Heart left ventricle (tissue), 16 donors: ENCODE measurements around the gene ANKRD22. TPM values are rescaled to one million over a fixed set of nuclear protein-coding genes. Genes with fewer than 3 reads are reported as not detected.

Source experiments
- ATAC-seq, 4 donors: fragments of 200-7000 bp; cut with Tn5 transposase; one replicate each; pipeline ENCODE4 v1.9.1; 2020 to 2022; ENCODE audit warnings: moderate library complexity in 4 of 4, mild to moderate bottlenecking in 3 of 4, moderate number of reproducible peaks in 1 of 4
- DNase-seq, 5 donors: peaks; one replicate each; pipeline ENCODE4 v3.0.0-alpha.2; 2020
- H3K27ac ChIP-seq, 12 donors: fragments of 200-600 bp; sonication (generic) in 4 of 12; one replicate each; pipeline versions ENCODE4 v1.5.0 to v1.8.0; 2016 to 2022; ENCODE audit warnings: mild to moderate bottlenecking in 2 of 12
- H3K27me3 ChIP-seq, 9 donors: fragments of 200-600 bp; sonication (generic) in 2 of 9; one replicate each; pipeline versions ENCODE4 v1.5.1 to v1.8.0; 2016 to 2022; ENCODE audit warnings: mild to moderate bottlenecking in 3 of 9
- H3K36me3 ChIP-seq, 9 donors: fragments of 200-600 bp; sonication (generic) in 2 of 9; one replicate each; pipeline versions ENCODE4 v1.5.0 to v1.8.0; 2018 to 2022; ENCODE audit warnings: mild to moderate bottlenecking in 2 of 9
- H3K4me1 ChIP-seq, 12 donors: fragments of 200-600 bp; sonication (generic) in 4 of 12; one replicate each; pipeline versions ENCODE4 v1.5.0 to v1.8.0; 2016 to 2022; ENCODE audit warnings: mild to moderate bottlenecking in 3 of 12
- H3K4me3 ChIP-seq, 12 donors: fragments of 200-600 bp; sonication (generic) in 4 of 12; one replicate each; pipeline versions ENCODE4 v1.5.0 to v1.8.0; 2017 to 2022; ENCODE audit warnings: mild to moderate bottlenecking in 9 of 12, moderate library complexity in 4 of 12
- H3K9me3 ChIP-seq, 12 donors: fragments of 200-600 bp; sonication (generic) in 4 of 12; one replicate each; pipeline versions ENCODE4 v1.5.0 to v1.8.0; 2016 to 2022; ENCODE audit warnings: mild to moderate bottlenecking in 1 of 12
- CTCF ChIP-seq, 12 donors: fragments of 200-600 bp; sonication (generic) in 4 of 12; IDR thresholded peaks; one replicate each; pipeline versions ENCODE4 v1.5.0 to v1.8.0; 2018 to 2022; ENCODE audit warnings: antibody characterized with exemption in 12 of 12, mild to moderate bottlenecking in 5 of 12
- POLR2A ChIP-seq, 2 donors: fragments of 450-650 bp; IDR thresholded peaks; one replicate each; pipeline ENCODE4 v1.6.1; 2017; ENCODE audit warnings: antibody characterized with exemption in 2 of 2, mild to moderate bottlenecking in 2 of 2, moderate library complexity in 2 of 2
- WGBS, 4 donors: extraction: QIAGEN DNeasy Blood & Tissue Kit in 2 of 4; methylation state at CpG; one replicate each; pipeline versions ENCODE4 v1.1.5 to v1.1.7; 2013 to 2018; 5-methylcytosine and 5-hydroxymethylcytosine counted together
- intact Hi-C, 10 donors: fragments of 100-400 bp; cut with DNase I; formaldehyde crosslinking; loops; one replicate each; pipeline versions ENCODE4 v1.11.1 to v1.14.2; 2022
- polyA plus RNA-seq, 2 donors: library from polyadenylated mRNA; stranded (reverse); fragments of 200-250 nt; gene quantifications; one replicate each; pipeline ENCODE4 v1.2.3, GENCODE V29; 2013
- total RNA-seq, 9 donors: library from RNA; depleted of rRNA in 2 of 9; stranded (reverse); fragments of >200 nt in 2 of 9; fragmentation: NEBNext Ultra II Directional in 3 of 9; extraction: Animal tissue kit (Norgen Biotek cat#: 25700) in 3 of 9; gene quantifications; one replicate each; pipeline versions ENCODE4 v1.1.0 to v1.2.4, GENCODE V29; 2016 to 2023
- donor health status: ischemic (EF 13 %, LVEDD 7.1; RV severe dilation, severe dysfunction).
- donor health status: healthy with polysubstance abuse.
- donor health status: DM: no; HTN: yes; CAD: no.
- donor health status: DM: no; HTN: no; CAD: no.
- donor health status: ischemic (EF 25% LVEDD 6.9; RV normal size, moderate dysfunction).
- donor health status: ischemic (EF 25% LVEDD 5.7; RV mildly dilated, moderate dysfunction).
- donor health status: healthy.
- donor health status: DM: yes; HTN: yes; CAD: no.
- donor health status: ischemic (EF 35%, LVEDD 5.7; RV mildly dilated, moderate dysfunction).
- donor health status: nonischemic (EF 11% LVEDD 7.7; RV severe dilation, severe dysfunction).
- donor health status: DM: yes; HTN: yes; CAD: no.
- donor health status: PGD.
- donor health status: ischemic (EF 29% LVEDD 5.4; RV normal size, mild dysfunction).
- donor health status: nonischemic (EF 23%, LVEDD 6.1; RV moderate dilation, normal function).

Gene ANKRD22
- total and polyA plus RNA-seq, 11 donors: 0.12 to 5.9 (median 0.52) TPM; not detected in 8

GRCh38 chr10:88782222-88782621 lies 69.4 kb downstream of the ANKRD22 start:
- Histone ChIP-seq H3K27me3 (no peaks in the 10 kb centered on the region), H3K36me3 (no peaks in the 10 kb centered on the region), H3K9me3 (no peaks in the 10 kb centered on the region), H3K4me3 (no peak overlapping the region), H3K4me1 (no peaks in the 10 kb centered on the region), H3K27ac (no peak overlapping the region)
- TF ChIP-seq POLR2A (IDR thresholded peaks at IDR 0.05) (no peak), CTCF (IDR thresholded peaks at IDR 0.05) (no peak)
- ATAC-seq: no peak
- intact Hi-C loops: no loop called here
- WGBS, 4 donors: 71 to 92% (median 78%) methylated on average over 3 of the region's 3 CpGs
- no peak for DNase-seq

- Histone ChIP-seq H3K27ac (no peak overlapping the region), H3K4me3 (no peak overlapping the region), H3K36me3 (no peaks in the 10 kb centered on the region), H3K27me3 (no peaks in the 10 kb centered on the region), H3K4me1 (no peaks in the 10 kb centered on the region), H3K9me3 (no peaks in the 10 kb centered on the region)
- intact Hi-C loops: no loop called here
- no peak for ATAC-seq
- TF ChIP-seq POLR2A (IDR thresholded peaks at IDR 0.05) (no peak), CTCF (IDR thresholded peaks at IDR 0.05) (no peak)
- DNase-seq: no peak
- 64 to 70% (median 69%) methylated on average over 2 of the region's 2 CpGs for WGBS, 4 donors
Measured at GRCh38 chr10:88781206-88781605, 70.4 kb downstream of the ANKRD22 start.

Other genes starting within 250 kb of the ANKRD22 start
- gene LIPF, start 187.4 kb downstream of the ANKRD22 start, total RNA-seq: not detected
- gene LIPF, start 187.4 kb downstream of the ANKRD22 start, polyA plus RNA-seq: 1 to 10 TPM in 1 of 2 donors, not detected in 1; 1.0 TPM
- gene LIPK, start 145.6 kb downstream of the ANKRD22 start, total RNA-seq: not detected
- not detected for gene LIPK, start 145.6 kb downstream of the ANKRD22 start, polyA plus RNA-seq
- gene LIPN, start 91.8 kb downstream of the ANKRD22 start, total RNA-seq: under 1 TPM in 1 of 9 donors, not detected in 8; 0.43 TPM
- gene LIPN, start 91.8 kb downstream of the ANKRD22 start, polyA plus RNA-seq: not detected
- gene LIPM, start 49.1 kb downstream of the ANKRD22 start, total RNA-seq: not detected
- gene LIPM, start 49.1 kb downstream of the ANKRD22 start, polyA plus RNA-seq: not detected
- 1 to 10 TPM; 1.2 to 6.3 (median 3.9) TPM for gene STAMBPL1, start 28.4 kb upstream of the ANKRD22 start, total RNA-seq
- gene STAMBPL1, start 28.4 kb upstream of the ANKRD22 start, polyA plus RNA-seq: 1 to 10 TPM; 1.0 to 1.2 TPM
- 100 to 1,000 TPM in 4 of 9 donors, 10 to 100 TPM in 5; 70.9 to 244 (median 86.7) TPM for gene ACTA2, start 100.9 kb upstream of the ANKRD22 start, total RNA-seq
- gene ACTA2, start 100.9 kb upstream of the ANKRD22 start, polyA plus RNA-seq: 100 to 1,000 TPM; 110 to 122 TPM
- gene FAS, start 139.0 kb upstream of the ANKRD22 start, total RNA-seq: 10 to 100 TPM in 2 of 9 donors, 1 to 10 TPM in 7; 2.6 to 15.6 (median 5.1) TPM
- 1 to 10 TPM; 1.6 to 3.2 TPM for gene FAS, start 139.0 kb upstream of the ANKRD22 start, polyA plus RNA-seq